HAP-1 (cell line): Measurements from ENCODE around the gene NUDT21.
"Not testable (repeated sequence)": the region's sequence is repeated elsewhere in the genome, so short reads cannot be mapped to it uniquely, and the experiment has no call there.

Experiments used
- DNase-seq, 2 experiments: peaks; one replicate each; pipeline ENCODE4 v3.0.0-alpha.2; 2016 to 2020; ENCODE audit warnings: low spot score in 2 of 2
- H3K27me3 ChIP-seq: fragments of 250-450 bp; sonication (Bioruptor Pico); 2 replicates; pipeline ENCODE4 v1.5.1; 2020; ENCODE audit warnings: low read depth, mild to moderate bottlenecking, moderate library complexity
- H3K36me3 ChIP-seq: fragments of 250-450 bp; sonication (Bioruptor Pico); replicated peaks from 2 replicates; pipeline ENCODE4 v1.5.1; 2020; ENCODE audit warnings: mild to moderate bottlenecking
- H3K4me1 ChIP-seq: fragments of 250-450 bp; sonication (Bioruptor Pico); 2 replicates; pipeline ENCODE4 v1.5.1; 2020; ENCODE audit warnings: mild to moderate bottlenecking
- H3K4me3 ChIP-seq: fragments of 250-450 bp; sonication (Bioruptor Pico); 2 replicates; pipeline ENCODE4 v1.5.1; 2020; ENCODE audit warnings: mild to moderate bottlenecking, moderate library complexity
- H3K9me3 ChIP-seq: fragments of 250-450 bp; sonication (Bioruptor Pico); 2 replicates; pipeline ENCODE4 v1.5.1; 2020; ENCODE audit warnings: mild to moderate bottlenecking, moderate library complexity
- in situ Hi-C: fragments of 300-500 bp; cut with MboI; formaldehyde crosslinking; loops from 3 replicates; pipeline ENCODE4 v1.14.3; 2020; ENCODE audit warnings: low sequenced_read_pairs, inconsistent platforms, mixed read lengths

The NUDT21 gene

GRCh38 chr16:56399047-56399446 lies 52.1 kb downstream of the NUDT21 start:
- Histone ChIP-seq H3K4me3 (no peak overlapping the region), H3K9me3 (no peaks in the 10 kb centered on the region), H3K36me3 (peaks cover 37% of the 10 kb centered on the region), H3K4me1 (no peaks in the 10 kb centered on the region), H3K27me3 (no peaks in the 10 kb centered on the region)
- in situ Hi-C loops, result no loop called here
- no peak for DNase-seq

DNA sequence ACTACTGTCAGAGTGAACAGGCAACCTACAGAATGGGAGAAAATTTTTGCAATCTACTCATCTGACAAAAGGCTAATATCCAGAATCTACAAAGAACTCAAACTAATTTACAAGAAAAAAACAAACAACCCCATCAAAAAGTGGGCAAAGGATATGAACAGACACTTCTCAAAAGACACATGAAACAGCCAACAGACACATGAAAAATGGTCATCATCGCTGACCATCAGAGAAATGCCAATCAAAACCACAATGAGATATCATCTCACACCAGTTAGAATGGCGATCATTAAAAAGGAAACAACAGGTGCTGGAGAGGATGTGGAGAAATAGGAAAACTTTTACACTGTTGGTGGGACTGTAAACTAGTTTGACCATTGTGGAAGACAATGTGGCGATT lies 54.4 kb downstream of the NUDT21 start:
- H3K27me3 ChIP-seq, DNase-seq: not testable (repeated sequence)
- H3K36me3 ChIP-seq, result peaks cover 24% of the 10 kb centered on the region

DNA sequence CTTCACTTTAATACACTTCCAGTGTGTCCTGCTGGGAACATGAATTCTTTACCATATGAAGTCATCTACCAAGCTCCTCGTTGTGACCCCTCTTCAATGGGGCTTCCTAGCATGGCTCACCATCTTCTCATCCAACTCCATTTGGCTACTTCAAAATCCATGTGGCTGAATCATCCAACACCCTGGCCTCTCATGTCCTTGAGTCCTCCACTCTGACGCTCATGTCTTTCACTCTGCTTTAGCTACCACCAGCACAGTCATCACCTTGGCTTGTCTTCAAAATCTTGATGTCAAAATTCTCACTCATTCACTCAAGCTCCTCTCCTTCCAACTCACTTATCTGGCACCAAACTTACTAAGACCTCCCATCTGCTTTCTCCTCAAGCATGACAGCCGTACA lies 61.6 kb downstream of the NUDT21 start:
- Histone ChIP-seq H3K36me3 (peaks cover 49% of the 10 kb centered on the region), H3K4me1 (no peaks in the 10 kb centered on the region), H3K4me3 (no peak overlapping the region), H3K27me3 (no peaks in the 10 kb centered on the region), H3K9me3 (no peaks in the 10 kb centered on the region)
- DNase-seq, result no peak
- in situ Hi-C loops, result no loop called here

More for the DNA sequence above, 54.4 kb downstream of the NUDT21 start:
- in situ Hi-C loops, H3K9me3 ChIP-seq, H3K4me3 ChIP-seq, H3K4me1 ChIP-seq: not testable (repeated sequence)

DNA sequence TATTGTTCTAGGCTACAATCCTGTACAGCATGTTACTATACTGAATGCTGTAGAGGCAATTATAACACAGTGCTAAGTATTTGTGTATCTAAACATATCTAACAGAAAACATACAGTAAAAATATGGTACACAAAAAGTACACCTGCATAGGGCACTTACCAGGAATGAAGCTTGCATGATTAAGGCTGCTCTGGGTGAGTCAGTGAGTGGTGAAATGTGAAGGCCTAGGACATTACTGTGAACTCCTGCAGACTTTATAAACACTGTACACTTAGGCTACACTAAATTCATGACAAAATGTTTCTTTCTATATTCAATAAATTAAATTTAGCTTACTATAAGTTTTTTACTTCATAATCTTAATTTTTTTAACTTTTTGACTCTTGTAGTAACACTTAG lies 62.9 kb downstream of the NUDT21 start:
- H3K36me3 ChIP-seq, result peaks cover 53% of the 10 kb centered on the region

GRCh38 chr16:56387396-56387795 lies 63.7 kb downstream of the NUDT21 start:
- H3K4me1 ChIP-seq, result no peaks in the 10 kb centered on the region
- peaks cover 53% of the 10 kb centered on the region for H3K36me3 ChIP-seq
- no peak overlapping the region for H3K4me3 ChIP-seq
- no peaks in the 10 kb centered on the region for H3K9me3 ChIP-seq
- DNase-seq, result no peak
- H3K27me3 ChIP-seq, result no peaks in the 10 kb centered on the region
- in situ Hi-C loops, result no loop called here

More for the DNA sequence above, 62.9 kb downstream of the NUDT21 start:
- in situ Hi-C loops, result no loop called here
- DNase-seq, result no peak
- no peaks in the 10 kb centered on the region for H3K27me3 ChIP-seq
- no peaks in the 10 kb centered on the region for H3K4me1 ChIP-seq
- H3K9me3 ChIP-seq, result no peaks in the 10 kb centered on the region
- no peak overlapping the region for H3K4me3 ChIP-seq

DNA sequence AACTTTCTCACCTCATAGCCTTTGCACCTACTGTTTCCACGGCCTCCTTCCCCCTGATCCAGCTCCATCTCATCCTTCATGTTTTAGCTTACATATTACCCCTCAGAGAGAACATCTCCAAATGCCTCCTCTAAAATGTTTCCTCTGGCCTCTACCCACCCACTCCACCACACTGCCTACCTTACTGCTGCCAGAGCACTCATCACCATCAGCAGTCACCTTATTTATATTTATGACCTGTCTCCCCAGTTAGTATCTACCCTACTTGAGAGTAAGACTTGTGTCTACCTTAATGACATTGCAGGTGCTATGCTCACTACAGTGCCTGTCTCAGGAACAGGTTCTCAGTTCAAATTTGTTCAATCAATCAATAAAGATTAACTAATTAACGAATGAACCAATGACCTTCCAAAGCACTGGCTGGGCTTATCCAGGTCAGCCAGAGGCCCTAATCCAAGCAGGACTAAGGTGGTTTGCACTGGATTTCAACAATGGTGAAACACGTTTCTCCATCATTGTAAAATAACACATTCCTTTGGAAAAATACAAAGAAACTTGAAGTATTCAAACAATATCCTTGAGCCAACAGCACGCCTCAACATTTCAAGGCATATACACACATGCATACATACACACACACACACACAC lies 66.9 kb downstream of the NUDT21 start:
- Histone ChIP-seq H3K4me1 (no peaks in the 10 kb centered on the region), H3K4me3 (no peak overlapping the region), H3K36me3 (peaks cover 60% of the 10 kb centered on the region), H3K9me3 (peaks cover 9% of the 10 kb centered on the region), H3K27me3 (no peaks in the 10 kb centered on the region)
- DNase-seq, result no peak
- in situ Hi-C loops, result no loop called here

- Histone ChIP-seq H3K9me3 (peaks cover 9% of the 10 kb centered on the region), H3K36me3 (peaks cover 54% of the 10 kb centered on the region), H3K4me1 (no peaks in the 10 kb centered on the region), H3K27me3 (no peaks in the 10 kb centered on the region), H3K4me3 (no peak overlapping the region)
- DNase-seq, result no peak
- in situ Hi-C loops, result no loop called here
These were observed 68.2 kb downstream of the NUDT21 start for GRCh38 chr16:56382901-56383355.

DNA sequence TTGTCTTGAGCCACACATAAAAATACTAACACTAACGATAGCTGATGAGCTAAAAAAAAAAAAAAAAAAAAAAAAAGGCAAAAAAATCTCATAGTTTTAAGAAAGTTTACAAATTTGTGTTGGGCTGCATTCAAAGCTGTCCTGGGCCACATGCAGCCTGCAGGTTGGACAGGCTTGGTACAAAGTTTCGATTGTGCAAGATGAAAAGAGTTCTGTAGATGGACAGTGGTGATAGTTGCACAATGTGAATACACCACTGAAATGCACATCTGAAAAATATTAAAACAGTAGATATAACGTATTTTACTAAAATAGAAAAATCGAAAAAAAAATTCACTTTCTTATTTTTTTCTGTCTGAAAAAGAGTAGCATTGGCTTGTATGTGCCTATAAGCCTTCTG lies 68.7 kb downstream of the NUDT21 start:
- Histone ChIP-seq H3K36me3 (peaks cover 52% of the 10 kb centered on the region), H3K27me3 (no peaks in the 10 kb centered on the region), H3K4me3 (no peak overlapping the region), H3K4me1 (no peaks in the 10 kb centered on the region), H3K9me3 (peaks cover 9% of the 10 kb centered on the region)
- no peak for DNase-seq
- in situ Hi-C loops, result no loop called here

DNA sequence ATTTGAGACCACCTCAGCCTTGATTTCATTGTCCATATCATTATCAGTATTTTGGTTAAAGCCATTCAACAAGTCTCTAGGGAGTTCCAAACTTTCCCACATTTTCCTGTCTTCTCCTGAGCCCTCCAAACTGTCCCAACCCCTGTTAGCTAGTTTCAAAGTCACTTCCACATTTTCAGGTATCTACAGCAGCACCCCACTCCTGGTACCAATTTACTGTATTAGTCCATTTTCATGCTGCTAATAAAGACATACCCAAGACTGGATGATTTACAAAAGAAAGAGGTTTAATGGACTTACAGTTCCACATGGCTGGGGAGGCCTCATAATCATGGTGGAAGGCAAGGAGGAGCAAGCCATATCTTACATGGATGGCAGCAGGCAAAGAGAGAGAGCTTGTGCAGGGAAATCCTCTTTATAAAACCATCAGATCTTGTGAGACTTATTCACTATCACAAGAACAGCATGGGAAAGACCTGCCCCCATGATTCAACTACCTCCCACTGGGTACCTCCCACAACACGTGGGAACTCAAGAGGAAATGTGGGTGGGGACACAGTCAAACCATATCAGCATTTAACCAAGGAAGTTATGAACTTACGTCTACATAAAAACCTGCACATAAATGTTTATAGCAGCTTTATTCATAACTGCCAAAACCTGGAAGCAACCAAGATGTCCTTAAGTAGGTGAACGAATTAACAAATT lies 70.2 kb downstream of the NUDT21 start:
- peaks cover 48% of the 10 kb centered on the region for H3K36me3 ChIP-seq
- in situ Hi-C loops, result not testable (repeated sequence)

More for the DNA sequence above, 70.2 kb downstream of the NUDT21 start:
- not testable (repeated sequence) for H3K4me1 ChIP-seq, DNase-seq, H3K9me3 ChIP-seq, H3K4me3 ChIP-seq, H3K27me3 ChIP-seq
